GM12878 (cell line): Measurements from ENCODE around the gene ALG2. TPM values are rescaled to one million over a fixed set of nuclear protein-coding genes. Genes with fewer than 3 reads are reported as not detected.

Source experiments
- ATF2 ChIP-seq: IDR thresholded peaks from 2 replicates; pipeline ENCODE4 v1.6.1; 2012; ENCODE audit warnings: low read length, inconsistent platforms
- E4F1 ChIP-seq: fragments of 450-650 bp; IDR thresholded peaks from 2 replicates; pipeline ENCODE4 v1.6.1; 2018; ENCODE audit warnings: borderline replicate concordance, mild to moderate bottlenecking; ENCODE audit not compliant: partially characterized antibody
- USF1 ChIP-seq: IDR thresholded peaks from 2 replicates; pipeline ENCODE4 v1.6.1; 2011; ENCODE audit warnings: borderline replicate concordance, low read depth, mild to moderate bottlenecking, moderate library complexity, mixed read lengths, low read length; ENCODE audit not compliant: insufficient read depth; ENCODE audit errors: extremely low read length
- ZNF217 ChIP-seq: fragments of 450-650 bp; IDR thresholded peaks from 2 replicates; pipeline ENCODE4 v1.6.1; 2017; ENCODE audit warnings: antibody characterized with exemption, mild to moderate bottlenecking
- ZZZ3 ChIP-seq: IDR thresholded peaks from 2 replicates; pipeline ENCODE4 v1.6.1; 2011; ENCODE audit warnings: low read depth; ENCODE audit not compliant: control insufficient read depth, insufficient read length
- polyA plus RNA-seq, 11 experiments: library from polyadenylated mRNA; depleted of rRNA in 4 of 11; unstranded in 6 of 11; stranded (reverse) in 5 of 11; fragments of >200 nt; fragmentation: Nextera tagmentation in 4 of 11; fragmentation: Illumina TruSeq in 1 of 11; extraction: Ambion mirVana in 4 of 11; extraction: Trizol in 1 of 11; gene quantifications; 1 replicate in 1 of 11; 2 replicates in 10 of 11; pipeline versions ENCODE4 v1.2.1 to v1.2.3, GENCODE V29; 2011 to 2016; ENCODE audit warnings: inconsistent platforms in 2 of 11, missing spikeins in 2 of 11, low read depth in 1 of 11
- total RNA-seq, 4 experiments: library from RNA; depleted of rRNA in 3 of 4; stranded (reverse); fragments of >200 nt in 3 of 4; fragmentation: Illumina TruSeq in 1 of 4; extraction: Trizol in 1 of 4; gene quantifications; 2 replicates each; pipeline versions ENCODE4 v1.2.1 to v1.2.3, GENCODE V29; 2013 to 2021

ALG2 gene
- total and polyA plus RNA-seq, 10 of the 15 experiments (the other 5 are each of a cell fraction or from before 2014, with no cell fraction given) = 8.8 to 52.5 (median 38.6) TPM

- TF ChIP-seq E4F1 = no peak
- TF ChIP-seq ZZZ3 = no peak
- TF ChIP-seq USF1 = no peak
- TF ChIP-seq ATF2 = no peak
- no peak for TF ChIP-seq ZNF217
- TF ChIP-seq, all 136 proteins: peak for 5
Measured at GRCh38 chr9:99239341-99240060, 17.8 kb upstream of the ALG2 start (continued).
